Upper lobe of left lung (tissue), 6 donors: ENCODE data around the gene UBE3D. TPM values are rescaled to one million over a fixed set of nuclear protein-coding genes. Genes with fewer than 3 reads are reported as not detected.

ENCODE experiments used
- ATAC-seq, 2 donors: fragments of 200-7000 bp; cut with Tn5 transposase; one replicate each; pipeline ENCODE4 v1.9.1; 2022; ENCODE audit warnings: mild to moderate bottlenecking in 2 of 2, moderate library complexity in 2 of 2; ENCODE audit not compliant: low FRiP score in 2 of 2
- DNase-seq, 2 donors: peaks; one replicate each; pipeline ENCODE4 v3.0.0-alpha.2; 2019 to 2020
- H3K27ac ChIP-seq, 4 donors: fragments of 200-600 bp; sonication (generic); one replicate each; pipeline ENCODE4 v1.5.1; 2016 to 2019
- H3K27me3 ChIP-seq, 4 donors: fragments of 200-600 bp; sonication (generic); one replicate each; pipeline ENCODE4 v1.5.1; 2017 to 2019
- H3K36me3 ChIP-seq, 4 donors: fragments of 200-600 bp; sonication (generic); one replicate each; pipeline ENCODE4 v1.5.1; 2016 to 2019
- H3K4me1 ChIP-seq, 4 donors: fragments of 200-600 bp; sonication (generic); one replicate each; pipeline ENCODE4 v1.5.1; 2018 to 2019
- H3K4me3 ChIP-seq, 4 donors: fragments of 200-600 bp; sonication (generic); one replicate each; pipeline ENCODE4 v1.5.1; 2017 to 2019; ENCODE audit warnings: mild to moderate bottlenecking in 2 of 4, moderate library complexity in 1 of 4
- H3K9me3 ChIP-seq, 4 donors: fragments of 200-600 bp; sonication (generic); one replicate each; pipeline ENCODE4 v1.5.1; 2018 to 2019
- EP300 ChIP-seq, 4 donors: sonication (generic); formaldehyde crosslinking; IDR thresholded peaks; one replicate each; pipeline ENCODE4 v1.5.1; 2017; ENCODE audit warnings: antibody characterized with exemption in 4 of 4, control low read depth in 2 of 4
- POLR2A ChIP-seq, 4 donors: fragments of 450-650 bp; IDR thresholded peaks; one replicate each; pipeline ENCODE4 v1.5.1; 2016 to 2017; ENCODE audit warnings: antibody characterized with exemption in 4 of 4, mild to moderate bottlenecking in 2 of 4
- POLR2AphosphoS5 ChIP-seq, 2 donors: sonication (generic); formaldehyde crosslinking; IDR thresholded peaks; one replicate each; pipeline ENCODE4 v1.5.1; 2017; ENCODE audit warnings: antibody characterized with exemption in 2 of 2
- WGBS, 2 donors: methylation state at CpG; one replicate each; pipeline ENCODE4 v1.1.5; 2017 to 2018; 5-methylcytosine and 5-hydroxymethylcytosine counted together
- total RNA-seq, 6 donors: library from RNA; depleted of rRNA in 4 of 6; stranded (reverse); fragments of >200 nt in 4 of 6; gene quantifications; one replicate each; pipeline versions ENCODE4 v1.1.0 to v1.2.1, GENCODE V29; 2016 to 2021
- TF ChIP-seq, protein P1 (sequence below), 6 experiments: fragments of 450-650 bp in 4 of 6; fragments of 200-600 bp in 2 of 6; sonication (generic) in 2 of 6; IDR thresholded peaks; one replicate each; pipeline ENCODE4 v1.5.1; 2016 to 2019; ENCODE audit warnings: antibody characterized with exemption in 6 of 6
- donor health status: DM: no; HTN: no; CAD: no; lungs with moderate emphysema.
- donor health status: DM: no; HTN: yes; CAD: no; lungs with severe emphysema.

Gene UBE3D
- total RNA-seq, 6 donors from 2014 or later = 4.0 to 20.7 (median 8.7) TPM

DNA sequence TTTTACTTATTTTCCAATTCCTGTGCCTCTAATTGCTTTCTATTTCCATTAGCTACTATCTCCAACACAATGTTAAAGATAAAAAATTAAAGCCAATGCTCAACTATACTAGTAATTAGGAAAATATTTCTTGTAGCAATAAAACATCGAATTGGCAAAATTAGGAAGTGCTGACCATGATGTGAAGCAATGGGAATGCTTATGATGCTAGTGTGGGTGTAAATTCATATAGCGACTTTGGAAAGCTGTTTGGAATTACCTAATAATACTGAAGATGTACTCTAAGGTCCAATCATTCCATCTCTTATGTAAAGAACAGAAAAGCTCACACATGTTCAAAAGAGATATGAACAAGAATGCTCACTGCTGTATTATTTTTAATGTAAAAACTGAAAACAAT lies 78.2 kb downstream of the UBE3D start:
- no peaks in the 10 kb centered on the region for H3K27me3 ChIP-seq
- TF ChIP-seq POLR2A (IDR thresholded peaks at IDR 0.05) = no peak
- TF ChIP-seq EP300 (IDR thresholded peaks at IDR 0.05) = no peak
- TF ChIP-seq, protein P1, sequence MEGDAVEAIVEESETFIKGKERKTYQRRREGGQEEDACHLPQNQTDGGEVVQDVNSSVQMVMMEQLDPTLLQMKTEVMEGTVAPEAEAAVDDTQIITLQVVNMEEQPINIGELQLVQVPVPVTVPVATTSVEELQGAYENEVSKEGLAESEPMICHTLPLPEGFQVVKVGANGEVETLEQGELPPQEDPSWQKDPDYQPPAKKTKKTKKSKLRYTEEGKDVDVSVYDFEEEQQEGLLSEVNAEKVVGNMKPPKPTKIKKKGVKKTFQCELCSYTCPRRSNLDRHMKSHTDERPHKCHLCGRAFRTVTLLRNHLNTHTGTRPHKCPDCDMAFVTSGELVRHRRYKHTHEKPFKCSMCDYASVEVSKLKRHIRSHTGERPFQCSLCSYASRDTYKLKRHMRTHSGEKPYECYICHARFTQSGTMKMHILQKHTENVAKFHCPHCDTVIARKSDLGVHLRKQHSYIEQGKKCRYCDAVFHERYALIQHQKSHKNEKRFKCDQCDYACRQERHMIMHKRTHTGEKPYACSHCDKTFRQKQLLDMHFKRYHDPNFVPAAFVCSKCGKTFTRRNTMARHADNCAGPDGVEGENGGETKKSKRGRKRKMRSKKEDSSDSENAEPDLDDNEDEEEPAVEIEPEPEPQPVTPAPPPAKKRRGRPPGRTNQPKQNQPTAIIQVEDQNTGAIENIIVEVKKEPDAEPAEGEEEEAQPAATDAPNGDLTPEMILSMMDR (IDR thresholded peaks at IDR 0.05) = no peak
- TF ChIP-seq POLR2AphosphoS5 (IDR thresholded peaks at IDR 0.05) = no peak
- H3K36me3 ChIP-seq = no peaks in the 10 kb centered on the region
- ATAC-seq = no peak
- DNase-seq = no peak
- no peak overlapping the region for H3K4me3 ChIP-seq
- H3K9me3 ChIP-seq = no peaks in the 10 kb centered on the region
- WGBS, 2 donors = 90 to 91% methylated on average over 2 of the region's 2 CpGs
- H3K27ac ChIP-seq = no peak overlapping the region
- H3K4me1 ChIP-seq = peaks cover 0 to 3% (median 0%) of the 10 kb centered on the region in 4 donors

DNA sequence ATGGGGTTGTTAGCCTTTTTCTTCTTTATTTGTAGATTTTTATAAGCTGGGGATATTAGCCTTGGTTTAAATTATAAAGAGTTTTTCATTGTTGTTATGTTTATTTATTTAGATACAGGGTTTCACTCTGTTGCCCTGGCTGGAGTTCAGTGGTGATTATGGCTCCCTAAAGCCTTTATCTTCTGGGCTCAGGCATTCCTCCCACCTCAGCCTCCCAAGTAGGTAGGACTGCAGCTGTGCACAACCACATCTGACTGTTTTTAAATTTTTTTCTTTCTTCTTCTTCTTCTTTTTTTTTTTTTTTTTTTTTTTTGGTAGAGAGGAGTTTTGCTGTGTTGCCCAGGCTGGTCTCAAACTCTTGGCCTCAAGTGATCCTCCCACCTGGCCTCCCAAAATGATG lies 80.9 kb downstream of the UBE3D start:
- no peak overlapping the region for H3K4me3 ChIP-seq
- H3K36me3 ChIP-seq = no peaks in the 10 kb centered on the region
- TF ChIP-seq POLR2AphosphoS5 (IDR thresholded peaks at IDR 0.05) (no peak), EP300 (IDR thresholded peaks at IDR 0.05) (no peak), POLR2A (IDR thresholded peaks at IDR 0.05) (no peak)
- TF ChIP-seq, protein P1 (IDR thresholded peaks at IDR 0.05) = no peak
- peaks cover 0 to 3% (median 0%) of the 10 kb centered on the region in 4 donors for H3K4me1 ChIP-seq
- H3K9me3 ChIP-seq = no peaks in the 10 kb centered on the region
- no peak overlapping the region for H3K27ac ChIP-seq
- DNase-seq = no peak
- no peaks in the 10 kb centered on the region for H3K27me3 ChIP-seq
- no peak for ATAC-seq

DNA sequence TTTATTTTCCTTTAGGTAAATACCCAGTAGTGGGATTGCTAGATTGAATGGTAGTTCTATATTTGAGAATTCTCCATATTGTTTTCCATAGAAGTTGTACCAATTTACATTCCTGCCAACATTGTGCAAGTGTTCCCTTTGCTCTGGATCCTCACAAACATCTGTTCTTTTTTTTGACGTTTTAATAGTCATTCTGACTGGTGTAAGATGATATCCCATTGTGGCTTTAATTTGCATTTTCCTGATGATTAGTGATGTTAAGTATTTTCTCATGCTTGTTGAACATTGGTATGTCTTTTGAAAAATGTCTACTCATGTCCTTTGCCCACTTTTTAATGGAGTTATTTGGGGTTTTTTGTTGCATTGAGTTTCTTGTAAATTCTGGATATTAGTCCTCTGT lies 85.6 kb downstream of the UBE3D start:
- ATAC-seq = no peak
- 63 to 72% methylated on average over 1 of the region's 1 CpG for WGBS, 2 donors
- no peak overlapping the region for H3K27ac ChIP-seq

DNA sequence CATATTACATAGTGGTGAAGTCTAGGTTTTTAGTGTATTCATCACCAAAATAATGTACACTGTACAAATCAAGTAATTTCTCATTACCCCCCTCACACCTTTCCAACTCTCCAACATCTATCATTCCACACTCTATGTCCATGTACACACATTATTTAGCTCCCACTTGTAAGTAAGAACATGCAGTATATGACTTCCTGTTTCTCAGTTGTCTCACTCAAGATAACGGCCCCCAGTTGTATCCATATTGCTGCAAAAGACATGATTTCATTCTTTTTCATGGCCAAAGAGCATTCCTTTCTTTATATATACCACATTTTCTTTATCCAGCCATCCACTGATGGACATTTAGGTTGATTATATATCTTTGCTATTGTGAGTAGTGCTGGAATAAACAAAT lies 86.0 kb downstream of the UBE3D start:
- ATAC-seq = no peak
- Histone ChIP-seq H3K9me3 (no peaks in the 10 kb centered on the region), H3K4me3 (no peak overlapping the region), H3K4me1 (no peaks in the 10 kb centered on the region), H3K27me3 (no peaks in the 10 kb centered on the region), H3K27ac (no peak overlapping the region), H3K36me3 (no peaks in the 10 kb centered on the region)
- TF ChIP-seq, protein P1 (IDR thresholded peaks at IDR 0.05) = no peak
- TF ChIP-seq POLR2AphosphoS5 (IDR thresholded peaks at IDR 0.05) (no peak), EP300 (IDR thresholded peaks at IDR 0.05) (no peak), POLR2A (IDR thresholded peaks at IDR 0.05) (no peak)
- 78 to 89% methylated on average over 1 of the region's 1 CpG for WGBS, 2 donors
- no peak for DNase-seq

More for the DNA sequence above, 85.6 kb downstream of the UBE3D start:
- Histone ChIP-seq H3K27me3 (no peaks in the 10 kb centered on the region), H3K4me3 (no peak overlapping the region), H3K9me3 (no peaks in the 10 kb centered on the region), H3K36me3 (no peaks in the 10 kb centered on the region), H3K4me1 (no peaks in the 10 kb centered on the region)
- TF ChIP-seq POLR2AphosphoS5 (IDR thresholded peaks at IDR 0.05) = no peak
- no peak for DNase-seq

DNA sequence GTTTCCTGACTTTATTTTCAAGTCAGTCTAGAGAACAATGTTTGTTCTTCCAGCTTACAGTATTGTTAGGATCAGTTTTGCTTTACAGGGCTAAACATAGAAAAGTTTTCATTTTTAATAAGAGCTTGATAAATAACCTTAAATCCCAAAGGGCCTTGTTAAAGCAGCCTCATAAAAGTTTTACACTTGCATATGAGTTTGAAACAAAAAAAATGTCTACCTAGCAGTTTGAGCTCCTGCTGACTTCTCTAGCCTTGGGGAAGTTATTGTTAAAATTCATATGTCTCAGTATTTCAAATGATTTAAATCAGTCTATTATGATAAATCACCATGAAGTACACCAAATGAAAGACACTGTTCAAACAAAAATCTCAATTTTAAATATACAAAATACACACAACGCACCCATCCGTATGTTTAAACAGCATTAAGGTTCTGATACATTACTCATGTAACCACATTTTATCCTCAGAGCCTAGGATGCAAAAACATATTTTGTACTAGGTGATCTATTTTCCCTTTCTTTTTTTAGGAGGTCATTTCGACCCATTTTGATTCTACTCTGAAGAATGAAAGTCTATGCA lies 87.2 kb downstream of the UBE3D start:
- DNase-seq (no peak), ATAC-seq (no peak)
- 80 to 91% methylated on average over 3 of the region's 3 CpGs for WGBS, 2 donors
- Histone ChIP-seq H3K36me3 (no peaks in the 10 kb centered on the region), H3K27ac (no peak overlapping the region), H3K27me3 (no peaks in the 10 kb centered on the region), H3K4me1 (no peaks in the 10 kb centered on the region), H3K9me3 (no peaks in the 10 kb centered on the region), H3K4me3 (no peak overlapping the region)
- TF ChIP-seq POLR2AphosphoS5 (IDR thresholded peaks at IDR 0.05) = no peak
- TF ChIP-seq POLR2A (IDR thresholded peaks at IDR 0.05) = no peak
- no peak for TF ChIP-seq EP300 (IDR thresholded peaks at IDR 0.05)
- TF ChIP-seq, protein P1 (IDR thresholded peaks at IDR 0.05) = no peak
